ENCODE measurements around the gene TMEM165. TPM values are rescaled to one million over a fixed set of nuclear protein-coding genes. Genes with fewer than 3 reads are reported as not detected.

TMEM165 gene
- total and polyA plus RNA-seq, 9 of the 15 experiments (the other 6 are each of a cell fraction or from before 2014, with no cell fraction given), result 21.3 to 145 (median 96.8) TPM

- TF ChIP-seq NR1H2 (CRISPR knock-in tag; IDR thresholded peaks at IDR 0.05), result no peak
- TF ChIP-seq NONO (IDR thresholded peaks at IDR 0.05; ENCODE audit: low read depth in 2 of 2, low read length in 1 of 2), result peak in 1 of 2 experiments; percentile 93; a peak in 2 of 4 replicates
- peak; percentile 98 for TF ChIP-seq NCOR1 (IDR thresholded peaks at IDR 0.05)
- peak; percentile 88 for TF ChIP-seq HDAC3 (IDR thresholded peaks at IDR 0.05; ENCODE audit: borderline replicate concordance, partially characterized antibody)
- TF ChIP-seq ZNF311 (CRISPR knock-in tag; IDR thresholded peaks at IDR 0.05), result peak; percentile 72; the same call in 1 of the 2 replicates
- TF ChIP-seq EGR1 (conservative IDR thresholded peaks at IDR 0.05), result no peak
- no peak for TF ChIP-seq STAT6 (CRISPR knock-in tag; IDR thresholded peaks at IDR 0.05)
- TF ChIP-seq HDGF (IDR thresholded peaks at IDR 0.05), result no peak
- TF ChIP-seq SUPT5H (IDR thresholded peaks at IDR 0.05), result no peak
- TF ChIP-seq MTA3 (IDR thresholded peaks at IDR 0.05; ENCODE audit: borderline replicate concordance), result peak; percentile 86
- TF ChIP-seq UBTF (IDR thresholded peaks at IDR 0.05; ENCODE audit: borderline replicate concordance in 1 of 2, low read depth in 2 of 2, low read length in 2 of 2), result no peak
- peak; percentile 92; the same call in 1 of the 2 replicates for TF ChIP-seq ZNF197 (CRISPR knock-in tag; IDR thresholded peaks at IDR 0.05; ENCODE audit: low read depth)
- peak; percentile 88 for TF ChIP-seq NBN (IDR thresholded peaks at IDR 0.05; ENCODE audit: low read depth)
- peak; percentile 81 for TF ChIP-seq NFE2 (IDR thresholded peaks at IDR 0.05; ENCODE audit: low read depth)
- peak in 1 of 2 experiments; percentile 62; a peak in 1 of 4 replicates for TF ChIP-seq ZNF318 (IDR thresholded peaks at IDR 0.05; ENCODE audit: borderline replicate concordance in 1 of 2, low read depth in 1 of 2)
- TF ChIP-seq ZNF444 (CRISPR knock-in tag; IDR thresholded peaks at IDR 0.05), result 0 out of 2 replicates have a peak, but pooled peaks have one; percentile 23
These were observed 8.9 kb upstream of the TMEM165 start (continued) for GRCh38 chr4:55386840-55387239.
